ENCODE data around the gene ATOH1.

Gene ATOH1, protein sequence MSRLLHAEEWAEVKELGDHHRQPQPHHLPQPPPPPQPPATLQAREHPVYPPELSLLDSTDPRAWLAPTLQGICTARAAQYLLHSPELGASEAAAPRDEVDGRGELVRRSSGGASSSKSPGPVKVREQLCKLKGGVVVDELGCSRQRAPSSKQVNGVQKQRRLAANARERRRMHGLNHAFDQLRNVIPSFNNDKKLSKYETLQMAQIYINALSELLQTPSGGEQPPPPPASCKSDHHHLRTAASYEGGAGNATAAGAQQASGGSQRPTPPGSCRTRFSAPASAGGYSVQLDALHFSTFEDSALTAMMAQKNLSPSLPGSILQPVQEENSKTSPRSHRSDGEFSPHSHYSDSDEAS

GRCh38 chr4:93828332-93828994 lies at the start of gene ATOH1:
Gene ATOH1 (plus strand): TSS chr4:93828753. CDS start chr4:93828927, 174 bp downstream.
- no peak for DNase-seq (ENCODE audit: low spot score)

GRCh38 chr4:93779228-93779627 lies 49.3 kb upstream of the ATOH1 start:
- DNase-seq (ENCODE audit: low spot score): no peak

- DNase-seq (ENCODE audit: low spot score): no peak
These were observed 48.5 kb upstream of the ATOH1 start for GRCh38 chr4:93780080-93780479.

DNA sequence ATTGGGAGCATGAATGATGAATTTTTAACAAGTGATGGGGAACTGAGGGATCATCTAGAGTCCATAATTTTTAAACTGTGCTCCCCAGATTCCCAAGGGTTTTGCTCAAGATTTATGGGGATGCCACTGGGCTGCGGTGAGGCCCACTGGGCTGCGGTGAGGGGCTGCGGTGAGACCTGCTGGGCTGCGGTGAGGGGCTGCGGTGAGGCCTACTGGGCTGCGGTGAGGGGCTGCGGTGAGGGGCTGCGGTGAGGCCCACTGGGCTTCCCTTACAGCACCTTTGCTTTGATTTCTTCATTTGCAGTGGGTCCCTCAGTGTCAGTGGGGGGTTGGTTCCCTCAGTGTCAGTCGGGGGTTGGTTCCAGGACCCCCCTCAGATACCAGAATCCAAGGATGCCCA lies 47.4 kb upstream of the ATOH1 start:
- no peak for DNase-seq (ENCODE audit: low spot score)

GRCh38 chr4:93786149-93786548 lies 42.4 kb upstream of the ATOH1 start:
- DNase-seq (ENCODE audit: low spot score): no peak

- peak; percentile 16 for DNase-seq (ENCODE audit: low spot score)
These were observed 39.8 kb upstream of the ATOH1 start for GRCh38 chr4:93788712-93789111.

DNA sequence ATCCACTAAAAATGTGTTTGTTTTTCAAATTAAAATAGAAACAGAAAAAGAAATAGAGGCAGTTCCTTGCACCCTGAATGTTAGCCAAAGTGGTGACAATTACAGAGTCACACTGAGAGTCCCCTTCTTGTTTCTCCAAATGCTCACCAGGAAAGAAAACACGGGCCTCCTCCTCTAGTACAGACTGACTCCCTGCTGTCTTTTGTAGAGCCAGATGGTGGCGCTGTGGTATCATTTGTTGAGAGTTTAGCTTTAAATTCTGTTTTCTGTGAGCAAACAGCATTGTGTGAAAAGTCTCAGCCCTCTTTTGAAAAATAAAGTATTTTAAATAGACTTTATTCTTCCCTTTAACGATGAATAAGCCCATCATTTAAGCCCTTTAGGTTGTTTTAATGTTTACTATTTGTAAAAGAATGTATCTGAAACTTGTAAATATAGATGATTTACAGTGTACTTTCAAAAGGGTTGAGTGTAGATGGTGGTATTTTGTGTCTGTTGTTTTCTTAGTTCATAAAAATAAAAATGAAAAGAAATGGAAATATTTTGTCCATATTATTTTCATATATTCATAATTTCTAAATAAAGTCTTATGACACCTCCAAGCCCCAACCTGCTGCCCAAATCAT lies 36.9 kb upstream of the ATOH1 start:
- peak; percentile 24 for DNase-seq (ENCODE audit: low spot score)

DNA sequence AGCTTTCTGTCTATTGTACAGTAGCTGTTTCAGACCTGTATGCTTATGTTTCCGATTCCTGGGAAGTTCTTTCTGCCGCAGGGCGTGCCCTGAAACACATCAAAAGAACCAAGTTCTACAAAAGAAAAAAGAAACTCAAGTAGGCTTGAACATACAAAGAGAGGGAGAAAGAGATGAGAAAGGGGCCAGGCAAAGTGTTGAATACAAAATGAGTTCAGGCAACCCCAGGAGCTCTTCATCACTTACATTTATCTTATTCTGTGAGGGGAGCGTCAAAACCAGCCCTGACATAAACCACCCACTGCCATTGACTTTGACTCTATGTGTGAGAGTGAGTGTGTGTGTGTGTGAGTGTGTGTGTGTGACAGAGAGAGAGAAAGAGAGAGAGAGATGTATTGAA lies 26.5 kb upstream of the ATOH1 start:
- no peak for DNase-seq (ENCODE audit: low spot score)

DNA sequence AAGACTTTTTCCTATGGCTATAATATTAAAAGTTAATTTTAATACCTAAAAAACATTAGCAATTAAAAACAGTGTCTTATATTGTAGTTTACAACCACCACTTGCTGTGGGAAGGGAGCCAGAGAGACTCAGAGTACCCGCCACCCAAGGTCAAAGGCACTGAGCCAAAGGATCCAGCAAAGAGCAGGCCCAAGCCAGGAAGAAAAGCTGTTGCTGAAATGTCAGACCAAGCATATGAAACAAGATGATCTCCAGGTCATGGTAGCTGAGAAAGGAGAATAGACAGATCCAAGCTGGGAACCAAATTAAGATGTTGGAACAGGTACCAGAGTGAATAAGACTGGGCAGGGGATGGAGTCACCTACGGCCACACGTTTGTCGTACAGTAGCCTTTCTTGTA lies 18.8 kb upstream of the ATOH1 start:
- DNase-seq (ENCODE audit: low spot score): no peak

GRCh38 chr4:93810340-93810992 lies 18.1 kb upstream of the ATOH1 start:
- DNase-seq (ENCODE audit: low spot score): no peak

DNA sequence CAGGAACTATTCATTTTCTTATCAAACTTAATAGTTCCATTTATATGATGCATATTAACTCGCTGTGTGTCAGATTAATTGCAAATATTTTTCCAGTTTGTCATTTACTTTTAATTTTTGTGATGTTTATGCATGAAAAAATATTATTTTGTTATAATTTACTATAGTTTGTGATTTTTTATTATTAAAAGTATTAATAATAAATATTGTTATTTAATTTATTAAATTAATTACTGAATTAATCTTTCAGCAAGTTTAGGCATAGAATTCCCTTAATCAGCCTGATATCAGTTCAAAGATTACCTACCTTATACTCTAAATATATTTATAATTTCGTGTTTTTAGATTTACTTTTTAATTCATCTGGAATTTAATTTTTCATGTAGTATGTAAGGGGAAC lies 15.5 kb upstream of the ATOH1 start:
- DNase-seq (ENCODE audit: low spot score): no peak

- no peak for DNase-seq (ENCODE audit: low spot score)
These were observed 14.4 kb upstream of the ATOH1 start for GRCh38 chr4:93814141-93814540.

GRCh38 chr4:93814722-93815121 lies 13.8 kb upstream of the ATOH1 start:
- DNase-seq (ENCODE audit: low spot score): no peak

DNA sequence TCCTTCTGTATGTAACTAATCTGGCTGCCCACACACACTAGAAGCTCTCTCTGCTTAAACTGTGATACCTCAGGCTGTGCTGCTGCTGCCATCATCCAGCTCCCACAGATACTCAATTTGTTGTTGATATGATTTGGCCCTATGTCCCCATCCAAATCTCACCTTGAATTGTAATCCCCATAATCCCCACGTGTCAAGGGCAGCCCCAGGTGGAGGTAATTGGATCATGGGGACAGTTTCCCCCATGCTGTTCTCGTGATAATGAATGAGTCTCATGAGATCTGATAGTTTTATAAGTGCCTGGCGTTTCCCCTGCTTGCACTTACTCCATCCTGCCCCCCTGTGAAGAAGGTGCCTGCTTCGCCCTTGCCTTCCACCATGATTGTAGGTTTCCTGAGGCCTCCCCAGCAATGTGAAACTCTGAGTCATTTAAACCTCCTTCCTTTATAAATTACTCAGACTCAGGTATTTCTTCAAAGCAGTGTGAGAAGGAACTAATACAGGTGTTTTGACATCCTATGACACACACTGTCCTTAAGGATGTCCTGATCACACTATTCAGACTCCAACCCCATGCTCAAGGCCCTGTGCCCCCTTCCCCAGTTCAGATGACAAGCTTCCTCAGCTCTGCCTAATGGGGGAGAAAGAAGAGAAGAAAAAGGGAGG lies 2.9 kb upstream of the ATOH1 start:
- DNase-seq (ENCODE audit: low spot score): no peak

GRCh38 chr4:93827272-93827947 lies 1.1 kb upstream of the ATOH1 start:
- no peak for DNase-seq (ENCODE audit: low spot score)

GRCh38 chr4:93828995-93829819 lies 654 bp downstream of the ATOH1 start:
- DNase-seq (ENCODE audit: low spot score): no peak

- no peak for DNase-seq (ENCODE audit: low spot score)
These were observed 1.5 kb downstream of the ATOH1 start for GRCh38 chr4:93829820-93830687.

- no peak for DNase-seq (ENCODE audit: low spot score)
These were observed 3.4 kb downstream of the ATOH1 start for GRCh38 chr4:93831716-93832496.

Measured in hepatic stellate cell (primary cell).